ENCODE results near the gene ADPGK.

GRCh38 chr15:72818632-72819031, 35.1 kb upstream of the ADPGK start:
- TF ChIP-seq POLR2A (IDR thresholded peaks at IDR 0.05) = no peak
- TF ChIP-seq, protein P1, sequence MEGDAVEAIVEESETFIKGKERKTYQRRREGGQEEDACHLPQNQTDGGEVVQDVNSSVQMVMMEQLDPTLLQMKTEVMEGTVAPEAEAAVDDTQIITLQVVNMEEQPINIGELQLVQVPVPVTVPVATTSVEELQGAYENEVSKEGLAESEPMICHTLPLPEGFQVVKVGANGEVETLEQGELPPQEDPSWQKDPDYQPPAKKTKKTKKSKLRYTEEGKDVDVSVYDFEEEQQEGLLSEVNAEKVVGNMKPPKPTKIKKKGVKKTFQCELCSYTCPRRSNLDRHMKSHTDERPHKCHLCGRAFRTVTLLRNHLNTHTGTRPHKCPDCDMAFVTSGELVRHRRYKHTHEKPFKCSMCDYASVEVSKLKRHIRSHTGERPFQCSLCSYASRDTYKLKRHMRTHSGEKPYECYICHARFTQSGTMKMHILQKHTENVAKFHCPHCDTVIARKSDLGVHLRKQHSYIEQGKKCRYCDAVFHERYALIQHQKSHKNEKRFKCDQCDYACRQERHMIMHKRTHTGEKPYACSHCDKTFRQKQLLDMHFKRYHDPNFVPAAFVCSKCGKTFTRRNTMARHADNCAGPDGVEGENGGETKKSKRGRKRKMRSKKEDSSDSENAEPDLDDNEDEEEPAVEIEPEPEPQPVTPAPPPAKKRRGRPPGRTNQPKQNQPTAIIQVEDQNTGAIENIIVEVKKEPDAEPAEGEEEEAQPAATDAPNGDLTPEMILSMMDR (IDR thresholded peaks at IDR 0.05) = no peak
